Activated CD4-positive, alpha-beta T cell treated with anti-CD3 and anti-CD28 coated beads for 4 hours (primary cell): ENCODE measurements around the gene GABARAP.

Source experiments
- DNase-seq, 2 donors: peaks; one replicate each; pipeline ENCODE4 v3.0.0-alpha.2; 2020

The GABARAP gene

DNA sequence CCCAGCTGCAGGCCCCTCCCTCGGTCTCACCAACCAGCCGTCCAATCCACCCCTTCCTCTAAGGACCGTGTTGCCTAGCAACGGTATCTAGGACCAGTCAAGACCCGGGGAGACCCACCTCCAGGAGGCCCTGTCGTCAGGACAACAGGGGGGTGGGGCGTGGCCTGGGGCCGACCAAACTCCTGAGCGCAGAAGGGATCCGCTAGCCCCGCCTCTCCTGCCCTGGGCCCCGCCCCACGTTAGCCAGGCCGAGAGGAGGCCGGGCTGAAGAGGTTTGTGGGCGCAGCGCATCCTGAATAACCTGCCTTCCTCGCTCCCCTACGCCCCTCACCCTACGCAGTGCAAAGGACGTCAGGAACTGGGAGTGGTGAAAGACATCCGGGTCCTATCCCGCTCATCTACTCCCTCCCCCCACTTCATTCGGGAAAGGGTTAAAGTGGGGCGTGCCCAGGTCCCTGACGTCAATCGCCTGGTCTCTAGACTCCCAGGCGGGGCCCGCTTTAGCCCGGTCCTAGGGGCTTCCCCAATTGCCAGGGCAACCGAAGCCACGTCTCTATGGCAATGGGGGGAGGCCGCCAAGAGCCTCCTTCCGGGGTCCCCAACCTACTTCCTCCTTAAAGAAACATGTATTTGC is 37.3 kb downstream of the GABARAP start:
- peak; percentile 89 to 92 for DNase-seq

DNA sequence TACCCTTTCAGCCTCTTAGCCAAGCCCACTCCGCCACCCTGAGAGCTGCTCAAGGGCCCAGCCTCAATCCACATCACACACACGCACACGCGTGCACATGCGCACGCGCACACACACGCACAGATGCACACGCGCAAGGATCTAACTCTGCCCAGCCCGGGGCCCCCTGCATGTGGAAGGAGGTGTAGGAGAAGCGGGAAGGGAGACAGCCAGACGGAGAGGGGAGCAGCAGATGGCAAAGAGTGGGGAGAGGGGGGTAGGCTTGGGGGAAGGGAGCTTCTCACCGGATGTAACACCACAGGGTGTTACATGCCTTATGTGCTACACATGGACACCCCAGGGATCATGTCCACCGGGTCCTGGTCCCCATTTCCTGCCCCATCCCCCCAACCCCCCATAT is 37.9 kb downstream of the GABARAP start:
- DNase-seq: no peak

DNA sequence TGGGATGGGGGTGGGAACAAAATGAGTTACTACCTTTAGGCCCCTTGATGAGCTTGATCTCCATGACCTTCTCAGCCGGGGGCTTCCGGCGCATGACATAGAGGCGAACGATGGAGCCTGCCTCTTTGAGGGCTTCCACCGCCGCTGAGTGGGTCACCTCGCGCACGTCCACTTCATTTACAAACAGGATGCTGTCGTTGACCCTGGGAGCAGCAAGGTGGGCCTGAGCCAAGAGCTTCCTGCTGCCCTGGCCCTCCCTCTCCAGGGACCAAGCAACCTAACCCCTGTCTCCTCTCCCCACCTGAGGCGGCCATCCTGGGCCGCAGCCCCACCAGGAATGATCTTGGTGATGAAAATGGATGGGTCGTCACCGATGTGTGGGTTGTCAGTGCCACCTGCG is 38.9 kb downstream of the GABARAP start:
- no peak for DNase-seq

DNA sequence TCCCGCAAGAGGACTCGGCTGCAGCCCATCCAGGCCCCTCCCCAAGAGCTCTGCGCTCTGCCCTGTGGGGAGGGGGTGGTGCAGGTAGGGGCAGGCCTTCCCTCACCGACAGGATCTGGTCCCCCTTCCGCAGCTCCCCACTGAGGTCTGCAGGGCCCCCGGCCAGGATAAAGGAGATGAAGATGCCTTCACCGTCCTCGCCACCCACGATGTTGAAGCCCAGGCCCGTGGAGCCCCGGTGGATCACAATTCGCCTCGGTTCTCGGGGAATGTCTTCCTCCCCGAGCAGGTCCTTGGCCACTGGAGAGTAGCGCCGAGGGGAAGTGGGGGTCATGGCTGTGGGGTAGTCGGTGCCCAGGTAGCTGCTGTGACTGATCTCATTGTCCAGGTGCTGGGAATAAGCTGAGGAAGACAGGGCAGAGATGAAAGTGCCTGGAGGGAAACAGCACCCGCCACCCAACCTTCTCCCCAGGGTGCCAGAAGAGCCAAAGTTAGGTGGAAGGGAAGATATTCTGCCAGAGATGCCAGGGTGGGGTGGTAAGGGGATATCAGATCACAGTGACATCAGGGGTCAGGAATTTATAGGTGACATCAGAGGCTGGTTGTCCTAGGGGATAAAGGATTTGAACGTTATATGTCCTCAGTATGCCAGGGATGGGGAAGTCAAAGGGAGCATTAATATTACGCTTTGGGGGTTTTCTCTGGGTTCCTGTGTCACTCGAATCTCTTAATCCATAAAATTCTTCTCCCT is 45.4 kb downstream of the GABARAP start:
- DNase-seq: no peak

DNA sequence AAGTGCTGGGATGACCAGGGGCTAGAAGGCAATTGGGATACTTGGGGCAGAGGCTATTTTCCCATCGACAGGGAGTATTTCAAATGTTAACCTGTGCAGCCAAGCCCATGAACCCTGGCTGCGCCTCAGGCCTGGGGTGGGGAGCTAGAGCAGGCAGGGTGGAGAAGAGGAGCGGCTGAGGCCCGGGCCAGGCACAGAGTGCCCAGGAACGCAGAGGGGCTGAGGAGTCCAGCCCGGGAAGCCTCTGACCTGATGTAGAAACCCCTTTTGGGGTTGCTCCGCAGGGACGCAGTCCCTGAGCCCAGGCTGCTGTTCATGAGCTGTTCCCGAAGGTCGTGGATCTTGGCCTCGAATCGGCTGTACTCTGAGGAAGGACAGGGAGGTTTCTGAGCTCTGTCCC is 46.3 kb downstream of the GABARAP start:
- DNase-seq: no peak

DNA sequence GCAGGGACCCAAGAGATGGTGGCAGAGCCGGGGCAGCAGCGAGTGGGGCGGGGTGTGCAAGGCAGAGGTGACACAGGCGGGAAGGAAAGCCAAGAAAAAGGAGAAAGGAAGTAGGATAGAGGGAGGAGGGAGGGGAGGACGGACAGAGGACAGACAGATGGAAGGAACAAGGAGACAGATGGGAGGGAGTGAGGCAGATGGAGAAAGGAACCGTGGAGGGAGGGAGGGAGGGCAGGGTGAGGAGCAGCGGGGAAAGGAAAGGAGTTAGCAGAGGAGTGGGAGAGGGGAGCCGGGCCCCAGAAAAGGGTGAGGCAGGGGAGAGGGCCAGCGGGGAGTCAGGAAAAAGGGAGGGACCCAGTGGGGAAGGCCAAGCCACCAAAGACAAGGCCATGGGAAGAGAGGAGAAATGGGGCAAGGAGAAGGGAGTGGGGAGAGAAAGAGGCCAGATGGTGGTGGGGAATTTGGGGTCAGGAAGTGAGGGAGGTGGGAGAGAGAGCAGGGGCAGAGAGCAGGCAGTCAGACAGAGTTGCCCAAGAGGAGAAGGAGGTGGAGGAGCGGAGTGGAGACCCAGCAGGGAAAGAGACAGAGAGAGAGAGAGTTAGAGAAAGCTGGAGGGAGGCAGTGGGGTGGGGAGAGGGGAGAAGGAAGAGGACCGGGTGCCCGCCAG is 49.8 kb downstream of the GABARAP start:
- no peak for DNase-seq

DNA sequence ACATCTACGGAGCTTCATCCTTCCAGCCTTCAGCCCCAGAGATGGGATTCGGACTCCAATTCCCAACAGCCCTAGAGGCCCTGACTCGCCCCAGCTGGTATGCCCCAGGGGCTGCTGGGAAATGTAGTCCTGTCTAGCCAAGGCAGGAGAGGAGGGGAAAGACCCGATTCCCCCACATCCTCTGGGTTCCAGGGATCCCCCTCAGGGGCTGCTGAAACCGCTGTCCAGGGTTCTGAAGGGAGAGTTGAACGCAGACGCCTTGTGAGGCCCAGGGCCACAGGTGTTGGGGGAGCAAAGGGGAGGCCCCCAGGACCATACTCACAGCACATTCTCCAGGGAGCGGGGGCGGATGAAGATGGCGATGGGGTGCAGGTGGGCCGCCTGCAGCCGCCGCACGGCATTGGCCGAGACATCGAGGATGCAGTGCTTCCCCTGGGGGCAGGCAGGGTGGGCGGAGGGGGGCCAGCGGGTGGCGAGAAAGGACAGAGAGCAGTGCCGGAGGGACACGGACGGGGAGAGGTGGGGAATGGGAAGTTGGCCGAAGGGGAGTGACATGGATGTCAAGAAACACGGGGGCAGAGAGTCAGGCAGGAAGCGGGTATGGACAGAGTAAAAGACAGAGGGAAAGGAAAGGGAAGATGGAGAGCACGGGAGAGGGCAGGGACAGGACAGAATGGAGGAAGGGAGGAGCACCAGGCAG is 50.5 kb downstream of the GABARAP start:
- no peak for DNase-seq

DNA sequence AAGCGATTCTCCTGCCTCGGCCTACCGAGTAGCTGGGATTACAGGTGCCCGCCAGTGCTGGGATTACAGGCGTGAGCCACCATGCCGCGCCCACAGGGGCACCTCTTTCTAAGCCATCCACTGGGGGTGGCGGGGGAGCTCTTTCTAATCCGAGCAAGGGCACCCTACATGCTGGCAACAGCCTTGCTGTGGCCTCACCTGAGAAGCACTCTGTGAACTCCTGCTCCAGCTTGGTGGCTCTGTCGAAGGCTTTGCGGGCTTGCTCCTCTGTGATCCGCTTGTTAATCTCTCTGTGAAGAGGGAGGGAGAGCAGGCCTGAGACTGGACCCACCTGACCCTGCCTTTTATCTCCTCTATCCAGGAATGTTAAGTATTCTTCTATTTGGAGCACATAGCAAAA is 51.2 kb downstream of the GABARAP start:
- no peak for DNase-seq

DNA sequence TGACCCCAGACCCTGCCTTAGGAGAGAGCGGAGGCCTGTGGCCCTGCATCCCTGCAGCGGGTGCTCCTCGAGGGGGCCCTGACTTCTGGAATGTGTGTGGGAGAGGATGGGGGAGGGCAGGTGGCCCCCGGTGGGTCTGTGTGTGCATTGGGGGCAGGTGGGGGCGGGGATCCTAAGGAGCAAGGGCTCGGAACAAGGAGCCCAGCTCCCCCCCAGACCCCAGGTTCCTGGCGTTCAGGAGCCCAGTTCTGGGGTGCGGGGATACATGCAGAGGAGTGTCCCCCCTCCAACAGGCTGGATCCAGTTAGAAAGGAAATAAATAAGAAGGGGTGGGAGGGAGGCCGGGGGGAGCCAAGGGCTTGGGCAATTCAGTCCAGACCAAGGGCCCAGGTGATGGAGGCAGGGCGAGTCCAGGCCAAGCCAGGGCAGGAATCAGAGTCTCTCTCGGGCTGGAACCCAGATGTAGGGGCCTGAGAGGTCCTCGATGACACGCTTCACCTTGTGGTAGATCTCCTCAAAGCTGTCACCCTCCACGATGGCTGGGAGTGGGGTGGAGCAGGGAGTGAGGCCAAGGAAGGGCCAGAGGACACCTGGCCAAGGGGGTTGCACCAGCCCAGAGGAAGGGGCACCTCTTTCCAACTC is 51.9 kb downstream of the GABARAP start:
- no peak for DNase-seq
